ENCODE results near the gene ZBTB43. TPM values are rescaled to one million over a fixed set of nuclear protein-coding genes. Genes with fewer than 3 reads are reported as not detected.

Gene ZBTB43
- total and polyA plus RNA-seq, 7 experiments from 2014 or later, result 6.9 to 31.4 (median 27.3) TPM

DNA sequence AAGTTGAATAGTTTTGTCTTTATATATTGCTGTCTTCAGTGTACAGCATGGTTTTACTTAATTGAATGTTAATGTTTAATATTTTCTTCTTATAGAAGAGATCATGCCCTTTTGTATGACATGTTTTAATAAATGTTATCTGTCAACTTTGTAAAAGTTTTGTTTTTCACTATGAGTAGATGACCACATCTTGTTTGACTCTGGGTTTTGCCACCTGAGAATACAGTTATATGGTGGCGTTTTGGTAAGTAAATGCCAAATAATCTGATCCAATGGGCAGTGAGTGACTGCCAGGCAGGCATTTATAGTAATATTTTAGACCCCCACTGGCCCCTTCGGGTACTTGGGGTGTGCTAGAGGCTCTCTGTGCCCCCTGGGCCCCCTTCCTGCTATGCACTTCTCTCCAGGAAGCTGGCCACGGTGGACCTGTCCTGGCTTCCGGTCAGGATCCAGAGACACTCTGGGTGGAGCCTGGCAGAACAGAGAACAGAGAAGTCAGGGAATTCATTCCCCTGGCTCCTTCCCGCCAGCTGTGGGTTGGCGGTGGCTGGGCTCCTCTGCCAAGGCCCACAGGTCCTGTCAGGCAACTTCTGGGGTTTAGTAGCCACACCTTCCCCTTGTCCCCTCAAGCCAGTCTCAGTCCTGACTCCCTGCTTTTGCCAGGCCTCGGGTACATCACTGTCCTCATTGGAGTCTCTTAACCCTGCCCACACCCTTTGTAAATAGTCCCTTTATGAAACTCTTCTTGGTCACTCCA is 33.4 kb downstream of the ZBTB43 start:
- peaks cover 12 to 36% (median 28%) of the 10 kb centered on the region in 7 donors for H3K4me1 Mint-ChIP-seq
- H3K27ac Mint-ChIP-seq, result no peak overlapping the region
- Histone ChIP-seq H3K4me1 (ENCODE audit: control insufficient read depth in 2 of 2, insufficient read depth in 2 of 2, low read length in 2 of 2) (no peaks in the 10 kb centered on the region), H3K36me3 (ENCODE audit: control insufficient read depth in 2 of 3, insufficient read depth in 3 of 3, low read length in 3 of 3) (peaks cover 0 to 33% (median 15%) of the 10 kb centered on the region in 3 experiments), H3K27ac (ENCODE audit: low read depth, low read length) (no peak overlapping the region), H3K4me3 (ENCODE audit: low read length) (no peak overlapping the region), H3K9me3 (ENCODE audit: control insufficient read depth in 2 of 3, low read length in 3 of 3) (no peaks in the 10 kb centered on the region), H3K27me3 (ENCODE audit: control insufficient read depth in 2 of 2, insufficient read depth in 2 of 2, low read length in 2 of 2) (no peaks in the 10 kb centered on the region)
- intact Hi-C loops (cut with micrococcal nuclease), result no loop called here
- ChIA-PET POLR2A (no interaction called here), CTCF (no interaction called here)
- peaks cover 9 to 39% (median 15%) of the 10 kb centered on the region in 5 donors for H3K36me3 Mint-ChIP-seq
- no peak for ATAC-seq
- no peaks in the 10 kb centered on the region for H3K27me3 Mint-ChIP-seq
- no peak for DNase-seq
- H3K9me3 Mint-ChIP-seq, result peaks cover 0 to 1% (median 0%) of the 10 kb centered on the region in 11 donors
- no peak overlapping the region for H3K4me3 Mint-ChIP-seq

DNA sequence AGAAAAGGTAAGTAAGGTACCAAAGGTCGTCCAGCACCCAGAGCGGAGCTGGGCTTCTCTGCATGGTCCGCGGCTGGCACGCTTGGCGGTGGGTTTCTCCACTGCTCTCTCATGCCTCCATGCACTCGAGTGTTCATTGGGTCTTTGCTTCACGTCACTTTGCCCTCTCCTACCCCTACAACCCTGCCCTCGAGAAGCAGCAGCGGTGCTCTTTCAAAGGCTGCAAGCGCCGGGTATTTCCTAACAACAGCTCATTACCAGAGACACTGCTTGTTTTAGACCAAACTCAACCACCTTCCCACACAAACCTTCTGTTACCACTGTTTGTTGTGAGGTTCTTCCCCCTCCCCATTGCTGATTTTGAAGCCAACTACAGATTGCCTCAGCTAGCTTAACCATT is 34.1 kb downstream of the ZBTB43 start:
- no peak overlapping the region for H3K27ac ChIP-seq (ENCODE audit: low read depth, low read length)
- H3K36me3 ChIP-seq (ENCODE audit: control insufficient read depth in 2 of 3, insufficient read depth in 3 of 3, low read length in 3 of 3), result peaks cover 0 to 26% (median 8%) of the 10 kb centered on the region in 3 experiments
- DNase-seq (no peak), ATAC-seq (no peak)
- H3K4me1 ChIP-seq (ENCODE audit: control insufficient read depth in 2 of 2, insufficient read depth in 2 of 2, low read length in 2 of 2), result no peaks in the 10 kb centered on the region
- CTCF ChIA-PET, result no interaction called here
- H3K4me3 ChIP-seq (ENCODE audit: low read length), result no peak overlapping the region
- intact Hi-C loops (cut with micrococcal nuclease), result no loop called here
- POLR2A ChIA-PET, result no interaction called here
- peaks cover 12 to 30% (median 25%) of the 10 kb centered on the region in 7 donors for H3K4me1 Mint-ChIP-seq
- peak overlapping the region in 1 of 9 donors; percentile 2 for H3K27ac Mint-ChIP-seq
- no peak overlapping the region for H3K4me3 Mint-ChIP-seq
- no peaks in the 10 kb centered on the region for H3K27me3 Mint-ChIP-seq
- H3K36me3 Mint-ChIP-seq, result peaks cover 5 to 32% (median 10%) of the 10 kb centered on the region in 5 donors
- H3K27me3 ChIP-seq (ENCODE audit: control insufficient read depth in 2 of 2, insufficient read depth in 2 of 2, low read length in 2 of 2), result no peaks in the 10 kb centered on the region
- peaks cover 0 to 1% (median 0%) of the 10 kb centered on the region in 11 donors for H3K9me3 Mint-ChIP-seq
- no peaks in the 10 kb centered on the region for H3K9me3 ChIP-seq (ENCODE audit: control insufficient read depth in 2 of 3, low read length in 3 of 3)

DNA sequence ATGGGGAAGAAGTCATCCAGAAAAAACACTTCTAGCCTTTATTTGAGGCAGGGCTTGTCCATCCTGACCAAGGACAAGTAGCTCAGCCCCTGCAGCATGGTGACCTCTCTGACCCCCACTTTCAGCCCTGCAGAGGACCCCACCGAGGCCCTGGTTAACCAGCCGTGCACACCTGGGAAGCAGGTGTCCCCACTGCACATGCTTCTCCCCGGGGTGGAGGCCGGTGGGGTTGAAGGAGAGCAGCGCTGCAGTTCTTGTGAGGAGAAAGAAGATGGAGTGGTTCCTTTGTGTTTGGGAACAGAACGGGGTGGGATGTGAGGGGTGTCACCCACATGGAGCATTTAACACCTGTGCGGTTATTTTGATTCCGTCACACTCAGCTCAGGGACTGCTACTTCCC is 34.5 kb downstream of the ZBTB43 start:
- Histone ChIP-seq H3K27ac (ENCODE audit: low read depth, low read length) (no peak overlapping the region), H3K4me1 (ENCODE audit: control insufficient read depth in 2 of 2, insufficient read depth in 2 of 2, low read length in 2 of 2) (no peaks in the 10 kb centered on the region), H3K9me3 (ENCODE audit: control insufficient read depth in 2 of 3, low read length in 3 of 3) (no peaks in the 10 kb centered on the region), H3K36me3 (ENCODE audit: control insufficient read depth in 2 of 3, insufficient read depth in 3 of 3, low read length in 3 of 3) (peaks cover 0 to 22% (median 4%) of the 10 kb centered on the region in 3 experiments), H3K4me3 (ENCODE audit: low read length) (no peak overlapping the region), H3K27me3 (ENCODE audit: control insufficient read depth in 2 of 2, insufficient read depth in 2 of 2, low read length in 2 of 2) (no peaks in the 10 kb centered on the region)
- ATAC-seq (no peak), DNase-seq (no peak)
- intact Hi-C loops (cut with micrococcal nuclease), result no loop called here
- no peaks in the 10 kb centered on the region for H3K27me3 Mint-ChIP-seq
- POLR2A ChIA-PET, result no interaction called here
- H3K27ac Mint-ChIP-seq, result peak overlapping the region in 1 of 9 donors; percentile 2
- peaks cover 0 to 1% (median 0%) of the 10 kb centered on the region in 11 donors for H3K9me3 Mint-ChIP-seq
- H3K36me3 Mint-ChIP-seq, result peaks cover 5 to 28% (median 10%) of the 10 kb centered on the region in 5 donors
- CTCF ChIA-PET, result interaction anchor here (0.7 kb wide), 1 partner anchor 120 kb away, joined by 3 read pairs; no protein-coding TSS in a partner anchor
- peaks cover 12 to 25% (median 21%) of the 10 kb centered on the region in 7 donors for H3K4me1 Mint-ChIP-seq
- H3K4me3 Mint-ChIP-seq, result no peak overlapping the region

DNA sequence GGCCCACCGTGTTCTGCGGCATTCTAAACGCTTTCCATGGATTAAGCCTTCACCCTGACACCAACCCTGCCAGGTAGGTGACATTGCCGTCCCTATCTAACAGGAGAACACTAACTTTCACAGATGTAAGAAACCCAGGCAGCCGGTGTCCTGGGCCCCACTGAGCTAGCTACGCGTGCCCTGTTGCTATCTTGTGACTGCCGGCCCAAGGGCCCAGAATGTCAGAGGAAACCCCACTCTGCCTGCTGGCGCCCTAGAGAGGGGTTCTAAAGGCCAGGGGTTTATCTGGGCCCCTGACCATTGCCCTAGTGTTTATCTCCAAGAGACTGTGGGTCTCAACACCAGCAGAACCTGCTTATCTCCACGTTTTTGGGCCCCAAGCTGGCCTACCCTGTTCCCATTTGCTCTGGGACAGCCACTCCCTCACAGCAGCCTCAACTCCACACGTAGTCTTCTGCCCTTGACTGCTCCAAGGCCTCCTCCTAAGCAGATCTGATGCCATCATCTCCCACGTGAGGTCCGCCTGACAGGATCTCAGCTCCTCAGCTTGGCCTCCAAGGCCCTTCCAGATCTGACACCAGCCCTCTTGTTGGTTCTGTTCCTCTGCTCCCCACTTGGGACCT is 37.5 kb downstream of the ZBTB43 start:
- H3K4me3 Mint-ChIP-seq, result no peak overlapping the region
- peaks cover 0 to 11% (median 2%) of the 10 kb centered on the region in 5 donors for H3K36me3 Mint-ChIP-seq
- no peak for DNase-seq
- H3K27me3 ChIP-seq (ENCODE audit: control insufficient read depth in 2 of 2, insufficient read depth in 2 of 2, low read length in 2 of 2), result no peaks in the 10 kb centered on the region
- H3K27me3 Mint-ChIP-seq, result peaks cover 0 to 3% (median 0%) of the 10 kb centered on the region in 5 donors
- no peak for ATAC-seq
- H3K4me1 ChIP-seq (ENCODE audit: control insufficient read depth in 2 of 2, insufficient read depth in 2 of 2, low read length in 2 of 2), result no peaks in the 10 kb centered on the region
- H3K9me3 Mint-ChIP-seq, result peaks cover 0 to 1% (median 0%) of the 10 kb centered on the region in 11 donors
- POLR2A ChIA-PET, result no interaction called here
- H3K4me1 Mint-ChIP-seq, result peaks cover 4 to 9% (median 6%) of the 10 kb centered on the region in 7 donors
- H3K4me3 ChIP-seq (ENCODE audit: low read length), result no peak overlapping the region
- no peak overlapping the region for H3K27ac ChIP-seq (ENCODE audit: low read depth, low read length)
- intact Hi-C loops (cut with micrococcal nuclease), result no loop called here
- H3K36me3 ChIP-seq (ENCODE audit: control insufficient read depth in 2 of 3, insufficient read depth in 3 of 3, low read length in 3 of 3), result peaks cover 0 to 14% (median 0%) of the 10 kb centered on the region in 3 experiments
- no peaks in the 10 kb centered on the region for H3K9me3 ChIP-seq (ENCODE audit: control insufficient read depth in 2 of 3, low read length in 3 of 3)
- CTCF ChIA-PET, result no interaction called here
- peak overlapping the region in 1 of 9 donors; percentile 19 for H3K27ac Mint-ChIP-seq

DNA sequence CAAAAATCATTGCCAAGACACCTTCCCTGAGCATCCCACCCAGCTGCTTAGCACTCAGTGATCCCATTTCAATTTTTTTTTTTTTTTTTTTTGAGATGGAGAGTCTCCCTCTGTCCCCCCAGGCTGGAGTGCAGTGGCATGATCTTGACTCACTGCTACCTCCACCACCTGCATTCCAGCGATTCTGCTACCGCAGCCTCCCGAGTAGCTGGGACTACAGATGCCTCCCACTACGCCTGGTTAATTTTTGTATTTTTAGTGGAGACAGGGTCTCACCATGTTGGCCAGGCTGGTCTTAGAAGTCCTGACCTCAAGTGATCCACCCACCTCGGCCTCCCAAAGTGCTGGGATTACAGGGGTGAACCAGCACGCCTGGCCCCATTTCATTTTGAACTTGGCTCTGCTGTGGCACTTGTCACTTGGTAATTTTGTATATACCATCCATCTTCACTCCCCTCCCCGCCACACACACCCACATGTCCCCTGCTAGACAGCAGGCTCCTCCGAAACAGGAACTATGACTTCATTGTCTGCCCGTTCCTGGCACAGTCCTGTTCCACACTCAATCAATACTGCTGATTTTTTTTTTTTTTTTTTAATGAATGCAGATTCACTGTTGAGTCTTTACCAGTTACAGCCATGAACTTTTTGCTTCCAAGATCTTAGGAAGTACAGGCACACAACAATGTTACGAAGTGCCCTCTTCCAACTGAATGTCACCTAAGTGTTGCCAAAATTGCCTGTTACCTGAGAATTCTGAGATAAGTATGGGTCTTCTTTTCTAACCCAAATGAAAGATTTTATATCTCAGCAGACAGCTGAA is 38.3 kb downstream of the ZBTB43 start:
- no peak overlapping the region for H3K4me3 ChIP-seq (ENCODE audit: low read length)
- no peak overlapping the region for H3K27ac ChIP-seq (ENCODE audit: low read depth, low read length)
- Mint-ChIP-seq H3K27ac (no peak overlapping the region), H3K4me3 (no peak overlapping the region), H3K9me3 (peaks cover 0 to 1% (median 0%) of the 10 kb centered on the region in 11 donors), H3K36me3 (peaks cover 0 to 7% (median 0%) of the 10 kb centered on the region in 5 donors), H3K27me3 (peaks cover 0 to 7% (median 0%) of the 10 kb centered on the region in 5 donors), H3K4me1 (peaks cover 0 to 8% (median 6%) of the 10 kb centered on the region in 7 donors)
- ChIA-PET CTCF (no interaction called here), POLR2A (no interaction called here)
- DNase-seq (no peak), ATAC-seq (no peak)
- H3K4me1 ChIP-seq (ENCODE audit: control insufficient read depth in 2 of 2, insufficient read depth in 2 of 2, low read length in 2 of 2), result no peaks in the 10 kb centered on the region
- no peaks in the 10 kb centered on the region for H3K27me3 ChIP-seq (ENCODE audit: control insufficient read depth in 2 of 2, insufficient read depth in 2 of 2, low read length in 2 of 2)
- intact Hi-C loops (cut with micrococcal nuclease), result no loop called here
- peaks cover 0 to 8% (median 0%) of the 10 kb centered on the region in 3 experiments for H3K36me3 ChIP-seq (ENCODE audit: control insufficient read depth in 2 of 3, insufficient read depth in 3 of 3, low read length in 3 of 3)
- no peaks in the 10 kb centered on the region for H3K9me3 ChIP-seq (ENCODE audit: control insufficient read depth in 2 of 3, low read length in 3 of 3)

DNA sequence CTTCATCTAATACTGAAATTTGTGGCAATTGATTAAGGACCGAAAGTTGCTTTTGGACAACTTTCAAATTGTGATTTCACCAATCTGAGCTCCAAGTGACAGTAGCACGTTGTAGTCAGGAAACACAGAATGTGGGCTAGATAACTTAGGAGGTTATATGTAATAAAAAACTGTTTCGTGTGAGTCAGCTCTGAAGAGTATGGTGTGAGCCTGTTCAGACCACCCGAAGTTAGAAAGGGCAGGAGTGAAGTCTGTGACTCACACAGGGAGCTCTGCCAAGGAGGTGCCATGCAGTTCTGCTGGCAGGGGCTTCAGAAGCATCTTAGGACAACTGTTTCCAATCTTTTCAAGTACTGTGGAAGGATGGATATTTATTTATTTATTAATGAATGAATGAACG is 39.2 kb downstream of the ZBTB43 start:
- peaks cover 0 to 11% (median 0%) of the 10 kb centered on the region in 5 donors for H3K27me3 Mint-ChIP-seq
- intact Hi-C loops (cut with micrococcal nuclease), result no loop called here
- Histone ChIP-seq H3K36me3 (ENCODE audit: control insufficient read depth in 2 of 3, insufficient read depth in 3 of 3, low read length in 3 of 3) (no peaks in the 10 kb centered on the region), H3K27me3 (ENCODE audit: control insufficient read depth in 2 of 2, insufficient read depth in 2 of 2, low read length in 2 of 2) (no peaks in the 10 kb centered on the region), H3K4me1 (ENCODE audit: control insufficient read depth in 2 of 2, insufficient read depth in 2 of 2, low read length in 2 of 2) (no peaks in the 10 kb centered on the region), H3K4me3 (ENCODE audit: low read length) (no peak overlapping the region), H3K27ac (ENCODE audit: low read depth, low read length) (no peak overlapping the region), H3K9me3 (ENCODE audit: control insufficient read depth in 2 of 3, low read length in 3 of 3) (no peaks in the 10 kb centered on the region)
- peaks cover 0 to 5% (median under 1%) of the 10 kb centered on the region in 7 donors for H3K4me1 Mint-ChIP-seq
- ChIA-PET CTCF (no interaction called here), POLR2A (no interaction called here)
- H3K9me3 Mint-ChIP-seq, result peaks cover 0 to 1% (median 0%) of the 10 kb centered on the region in 11 donors
- ATAC-seq (no peak), DNase-seq (no peak)
- H3K4me3 Mint-ChIP-seq, result no peak overlapping the region
- peaks cover 0 to 2% (median 0%) of the 10 kb centered on the region in 5 donors for H3K36me3 Mint-ChIP-seq
- H3K27ac Mint-ChIP-seq, result no peak overlapping the region
